Activated CD4-positive, alpha-beta T cell treated with anti-CD3 and anti-CD28 coated beads for 24 hours (primary cell): Measurements from ENCODE around the gene POLR3E.
A peak's percentile ranks its signal among the peaks of the same experiment; 100 is the strongest.
"Not testable (repeated sequence)": the region's sequence is repeated elsewhere in the genome, so short reads cannot be mapped to it uniquely, and the experiment has no call there.

Experiments
- DNase-seq, 2 donors: peaks; one replicate each; pipeline ENCODE4 v3.0.0-alpha.2; 2020; ENCODE audit warnings: low read depth in 2 of 2

POLR3E gene

GRCh38 chr16:22293137-22294106 is 3.8 kb upstream of the POLR3E start:
- no peak for DNase-seq

GRCh38 chr16:22296225-22297113 is 740 bp upstream of the POLR3E start:
- no peak for DNase-seq

GRCh38 chr16:22297871-22298733 is 893 bp downstream of the POLR3E start:
- peak; percentile 35 to 58 for DNase-seq

- DNase-seq: no peak
Observed at GRCh38 chr16:22299036-22299435, 1.8 kb downstream of the POLR3E start.

GRCh38 chr16:22300427-22301071 is 3.3 kb downstream of the POLR3E start:
- peak; percentile 15 to 22 for DNase-seq

GRCh38 chr16:22301423-22301822 is 4.2 kb downstream of the POLR3E start:
- not testable (repeated sequence) for DNase-seq

GRCh38 chr16:22302776-22303363 is 5.7 kb downstream of the POLR3E start:
- no peak for DNase-seq

GRCh38 chr16:22304411-22304810 is 7.2 kb downstream of the POLR3E start:
- no peak for DNase-seq

- DNase-seq: no peak
Observed at GRCh38 chr16:22306788-22307187, 9.6 kb downstream of the POLR3E start.

GRCh38 chr16:22307838-22308237 is 10.6 kb downstream of the POLR3E start:
- no peak for DNase-seq

- no peak for DNase-seq
Observed at GRCh38 chr16:22308824-22309520, 11.8 kb downstream of the POLR3E start.

- DNase-seq: no peak
Observed at GRCh38 chr16:22311520-22311919, 14.3 kb downstream of the POLR3E start.

GRCh38 chr16:22312897-22313781 is 15.9 kb downstream of the POLR3E start:
- DNase-seq: no peak

GRCh38 chr16:22313876-22314470 is 16.8 kb downstream of the POLR3E start:
- no peak for DNase-seq

- DNase-seq: no peak
Observed at GRCh38 chr16:22314661-22315626, 17.7 kb downstream of the POLR3E start.

- no peak for DNase-seq
Observed at GRCh38 chr16:22315979-22316378, 18.8 kb downstream of the POLR3E start.

- no peak for DNase-seq
Observed at GRCh38 chr16:22316411-22316811, 19.2 kb downstream of the POLR3E start.
